ENCODE results near the gene KRTAP10-11.
"Not testable (repeated sequence)": the region's sequence is repeated elsewhere in the genome, so short reads cannot be mapped to it uniquely, and the experiment has no call there.

The KRTAP10-11 gene

GRCh38 chr21:44643741-44644310 is 2.4 kb upstream of the KRTAP10-11 start:
- no peak for DNase-seq

GRCh38 chr21:44644878-44645277 is 1.3 kb upstream of the KRTAP10-11 start:
- DNase-seq = no peak

- DNase-seq = no peak
These were observed 973 bp downstream of the KRTAP10-11 start for GRCh38 chr21:44647222-44647552.

GRCh38 chr21:44648557-44649311 is 2.5 kb downstream of the KRTAP10-11 start:
- DNase-seq = no peak

GRCh38 chr21:44649521-44650100 is 3.4 kb downstream of the KRTAP10-11 start:
- DNase-seq = no peak

GRCh38 chr21:44650265-44650972 is 4.2 kb downstream of the KRTAP10-11 start:
- DNase-seq = no peak

- DNase-seq = no peak
These were observed 4.9 kb downstream of the KRTAP10-11 start for GRCh38 chr21:44650973-44651675.

- no peak for DNase-seq
These were observed 6.9 kb downstream of the KRTAP10-11 start for GRCh38 chr21:44653123-44653522.

- no peak for DNase-seq
These were observed 7.7 kb downstream of the KRTAP10-11 start for GRCh38 chr21:44653656-44654575.

- DNase-seq = no peak
These were observed 8.5 kb downstream of the KRTAP10-11 start, which contains the start of gene KRTAP12-4 for GRCh38 chr21:44654576-44655175. Gene KRTAP12-4 (minus strand): TSS chr21:44654659. CDS start chr21:44654614, 45 bp downstream.

- no peak for DNase-seq
These were observed 10.7 kb downstream of the KRTAP10-11 start for GRCh38 chr21:44656868-44657267.

- no peak for DNase-seq
These were observed 11.7 kb downstream of the KRTAP10-11 start, which contains the start of gene KRTAP12-3 for GRCh38 chr21:44657635-44658540. Gene KRTAP12-3 (plus strand): TSS chr21:44657932. CDS start chr21:44657980, 48 bp downstream.

- DNase-seq = no peak
These were observed 12.3 kb downstream of the KRTAP10-11 start for GRCh38 chr21:44658541-44658910.

- DNase-seq = no peak
These were observed 12.8 kb downstream of the KRTAP10-11 start for GRCh38 chr21:44658913-44659595.

GRCh38 chr21:44661567-44661966 is 15.4 kb downstream of the KRTAP10-11 start:
- not testable (repeated sequence) for DNase-seq

- DNase-seq = no peak
These were observed 18.5 kb downstream of the KRTAP10-11 start for GRCh38 chr21:44664691-44665090.

- no peak for DNase-seq
These were observed 20.4 kb downstream of the KRTAP10-11 start, which contains the start of gene KRTAP12-2 for GRCh38 chr21:44666401-44667320. Gene KRTAP12-2 (minus strand): TSS chr21:44666927. CDS start chr21:44666886, 41 bp downstream.

GRCh38 chr21:44667612-44668011 is 21.4 kb downstream of the KRTAP10-11 start:
- no peak for DNase-seq
